CD14-positive monocyte (primary cell): ENCODE results near the gene PPFIA4. TPM values are rescaled to one million over a fixed set of nuclear protein-coding genes. Genes with fewer than 3 reads are reported as not detected.

Experiments
- DNase-seq, 3 donors: peaks; one replicate each; pipeline ENCODE4 v3.0.0-alpha.2; 2011 to 2022
- H2AFZ ChIP-seq: 2 replicates; pipeline ENCODE4 v1.6.0; 2012; ENCODE audit warnings: mild to moderate bottlenecking, low read depth, low read length, inconsistent platforms; ENCODE audit not compliant: insufficient read depth, poor library complexity, severe bottlenecking
- H3K27ac ChIP-seq, 2 donors: 1 replicate in 1 of 2; 2 replicates in 1 of 2; pipeline ENCODE4 v1.5.1; 2012 to 2013; ENCODE audit warnings: low read length in 2 of 2, control low read depth in 1 of 2, inconsistent platforms in 1 of 2, low read depth in 1 of 2, mild to moderate bottlenecking in 1 of 2
- H3K27me3 ChIP-seq, 2 donors: one replicate each; pipeline versions ENCODE4 v1.6.0 to v1.6.1; 2011 to 2013; ENCODE audit warnings: low read length in 2 of 2; ENCODE audit not compliant: control insufficient read depth in 2 of 2, insufficient read depth in 2 of 2
- H3K36me3 ChIP-seq, 2 donors: replicated peaks in 1 of 2; 1 replicate in 1 of 2; 2 replicates in 1 of 2; pipeline versions ENCODE4 v1.5.1 to v1.6.1; 2012 to 2013; ENCODE audit warnings: low read length in 2 of 2, control low read depth in 1 of 2, inconsistent platforms in 1 of 2, mild to moderate bottlenecking in 1 of 2; ENCODE audit not compliant: insufficient read depth in 2 of 2, control insufficient read depth in 1 of 2
- H3K4me1 ChIP-seq, 2 donors: 1 replicate in 1 of 2; 2 replicates in 1 of 2; pipeline versions ENCODE4 v1.5.1 to v1.6.1; 2012 to 2013; ENCODE audit warnings: low read length in 2 of 2, control low read depth in 1 of 2, inconsistent platforms in 1 of 2, mild to moderate bottlenecking in 1 of 2, moderate library complexity in 1 of 2; ENCODE audit not compliant: insufficient read depth in 2 of 2, control insufficient read depth in 1 of 2
- H3K4me2 ChIP-seq: replicated peaks from 2 replicates; pipeline ENCODE3; 2012; ENCODE audit warnings: low read length, moderate library complexity, mild to moderate bottlenecking; ENCODE audit not compliant: poor library complexity, severe bottlenecking; ENCODE audit errors: extremely low read depth
- H3K4me3 ChIP-seq, 3 experiments: fragments of 200-600 bp in 1 of 3; sonication (generic) in 1 of 3; replicated peaks in 1 of 3; 1 replicate in 2 of 3; 2 replicates in 1 of 3; pipeline ENCODE4 v1.5.1; 2011 to 2013; ENCODE audit warnings: low read length in 3 of 3, mild to moderate bottlenecking in 3 of 3, control low read depth in 2 of 3, low read depth in 2 of 3, inconsistent platforms in 1 of 3, moderate library complexity in 1 of 3
- H3K79me2 ChIP-seq: 2 replicates; pipeline ENCODE4 v1.6.0; 2012; ENCODE audit warnings: mild to moderate bottlenecking, control low read depth, inconsistent platforms, low read length, moderate library complexity; ENCODE audit not compliant: insufficient read depth
- H3K9ac ChIP-seq: 2 replicates; pipeline ENCODE4 v1.6.0; 2017; ENCODE audit warnings: low read length, mild to moderate bottlenecking; ENCODE audit not compliant: insufficient read depth, poor library complexity, severe bottlenecking
- H3K9me3 ChIP-seq, 2 donors: replicated peaks in 1 of 2; 1 replicate in 1 of 2; 2 replicates in 1 of 2; pipeline versions ENCODE4 v1.5.1 to v1.6.1; 2012 to 2013; ENCODE audit warnings: low read length in 2 of 2, control low read depth in 1 of 2; ENCODE audit not compliant: control insufficient read depth in 1 of 2, insufficient read depth in 1 of 2
- H4K20me1 ChIP-seq: 2 replicates; pipeline ENCODE4 v1.6.0; 2012; ENCODE audit warnings: mild to moderate bottlenecking, low read length, control low read depth, moderate library complexity; ENCODE audit not compliant: insufficient read depth
- H3K27ac Mint-ChIP-seq, 7 donors: one replicate each; pipeline ENCODE4 v1.8.0; 2020; ENCODE audit warnings: mild to moderate bottlenecking in 7 of 7, mixed read lengths in 7 of 7, moderate library complexity in 6 of 7, inconsistent platforms in 2 of 7
- H3K27me3 Mint-ChIP-seq, 3 donors: one replicate each; pipeline ENCODE4 v1.8.0; 2021 to 2022; ENCODE audit warnings: low read depth in 3 of 3, mild to moderate bottlenecking in 3 of 3, mixed read lengths in 3 of 3, moderate library complexity in 3 of 3, inconsistent platforms in 1 of 3
- H3K36me3 Mint-ChIP-seq, 2 donors: one replicate each; pipeline ENCODE4 v1.8.0; 2020; ENCODE audit warnings: mixed read lengths in 2 of 2, inconsistent platforms in 1 of 2, mild to moderate bottlenecking in 1 of 2
- H3K4me1 Mint-ChIP-seq: one replicate; pipeline ENCODE4 v1.8.0; 2020; ENCODE audit warnings: mild to moderate bottlenecking, mixed read lengths
- H3K4me3 Mint-ChIP-seq, 2 donors: one replicate each; pipeline ENCODE4 v1.8.0; 2020; ENCODE audit warnings: mild to moderate bottlenecking in 2 of 2, mixed read lengths in 2 of 2, moderate library complexity in 1 of 2
- H3K9me3 Mint-ChIP-seq, 7 donors: one replicate each; pipeline ENCODE4 v1.8.0; 2020 to 2022; ENCODE audit warnings: mixed read lengths in 7 of 7, mild to moderate bottlenecking in 6 of 7, moderate library complexity in 6 of 7, inconsistent platforms in 2 of 7
- CTCF ChIP-seq: fragments of 200-600 bp; IDR thresholded peaks from one replicate; pipeline ENCODE4 v1.8.0; 2022; ENCODE audit warnings: antibody characterized with exemption, mild to moderate bottlenecking
- WGBS: methylation state at CpG from one replicate; pipeline ENCODE4 v1.1.5; 2013; ENCODE audit warnings: missing lambda C conversion rate; ENCODE audit not compliant: insufficient coverage; 5-methylcytosine and 5-hydroxymethylcytosine counted together
- intact Hi-C, 2 donors: fragments of 100-400 bp; cut with micrococcal nuclease; formaldehyde crosslinking; loops; one replicate each; pipeline versions ENCODE4 v1.15.0 to v1.15.1; 2023
- polyA plus RNA-seq, 3 donors: library from polyadenylated mRNA; depleted of rRNA in 1 of 3; unstranded in 2 of 3; stranded (reverse) in 1 of 3; fragments of 300-500 nt in 2 of 3; fragments of >200 nt in 1 of 3; fragmentation: Illumina TruSeq in 2 of 3; gene quantifications; 1 replicate in 2 of 3; 2 replicates in 1 of 3; pipeline ENCODE4 v1.2.3, GENCODE V29; 2012 to 2021

The PPFIA4 gene
- polyA plus RNA-seq, 3 donors: 0.52 to 1.0 (median 0.97) TPM

GRCh38 chr1:203089651-203090045 is 63.4 kb downstream of the PPFIA4 start:
- 85% methylated on average over 7 of the region's 7 CpGs for WGBS
- no peak overlapping the region for H3K27ac Mint-ChIP-seq

GRCh38 chr1:203090421-203091198 is 64.3 kb downstream of the PPFIA4 start:
- intact Hi-C loops: no loop called here
- peaks cover 6% of the 10 kb centered on the region for H3K4me1 Mint-ChIP-seq
- H3K27me3 ChIP-seq: no peaks in the 10 kb centered on the region
- H3K4me3 ChIP-seq: no peak overlapping the region
- peaks cover 16 to 29% (median 21%) of the 10 kb centered on the region in 7 donors for H3K9me3 Mint-ChIP-seq
- peak overlapping the region in 2 of 7 donors; percentile 17 to 36 for H3K27ac Mint-ChIP-seq
- H3K4me1 ChIP-seq: no peaks in the 10 kb centered on the region
- no peaks in the 10 kb centered on the region for H3K79me2 ChIP-seq
- peaks cover 14 to 22% (median 14%) of the 10 kb centered on the region in 3 donors for H3K27me3 Mint-ChIP-seq
- no peak for DNase-seq
- H3K36me3 Mint-ChIP-seq: no peaks in the 10 kb centered on the region
- H3K4me3 Mint-ChIP-seq: no peak overlapping the region
- no peaks in the 10 kb centered on the region for H4K20me1 ChIP-seq
- H2AFZ ChIP-seq: no peak overlapping the region
- H3K4me2 ChIP-seq: no peak overlapping the region
- H3K27ac ChIP-seq: no peak overlapping the region
- no peak for TF ChIP-seq CTCF
- H3K9ac ChIP-seq: no peak overlapping the region
- 96% methylated on average over 4 of the region's 6 CpGs for WGBS
- H3K36me3 ChIP-seq: no peaks in the 10 kb centered on the region
- peaks cover 9 to 20% of the 10 kb centered on the region in 2 donors for H3K9me3 ChIP-seq

More at GRCh38 chr1:203089651-203090045, 63.4 kb downstream of the PPFIA4 start:
- no peak for TF ChIP-seq CTCF
- Histone ChIP-seq H3K27ac (no peak overlapping the region), H3K79me2 (no peaks in the 10 kb centered on the region), H3K27me3 (no peaks in the 10 kb centered on the region), H3K9me3 (peaks cover 9 to 10% of the 10 kb centered on the region in 2 donors), H4K20me1 (no peaks in the 10 kb centered on the region), H3K4me3 (no peak overlapping the region), H3K9ac (no peak overlapping the region), H2AFZ (no peak overlapping the region), H3K4me2 (no peak overlapping the region), H3K4me1 (peaks cover 0 to under 1% of the 10 kb centered on the region in 2 donors), H3K36me3 (no peaks in the 10 kb centered on the region)
- peaks cover 7 to 20% (median 11%) of the 10 kb centered on the region in 7 donors for H3K9me3 Mint-ChIP-seq
- no peak for DNase-seq
- H3K36me3 Mint-ChIP-seq: no peaks in the 10 kb centered on the region
- peaks cover 11 to 22% (median 14%) of the 10 kb centered on the region in 3 donors for H3K27me3 Mint-ChIP-seq
- H3K4me3 Mint-ChIP-seq: no peak overlapping the region
- intact Hi-C loops: no loop called here
- peaks cover 9% of the 10 kb centered on the region for H3K4me1 Mint-ChIP-seq
